HG03442 (cell line): Measurements from ENCODE around the gene SYN1.

Source experiments
- ATAC-seq: cut with Tn5 transposase; IDR thresholded peaks from one replicate; pipeline ENCODE4 v1.9.1; 2021; ENCODE audit warnings: mild to moderate bottlenecking, moderate library complexity; ENCODE audit not compliant: unreplicated experiment

SYN1 gene

GRCh38 chrX:47634871-47635575 is 15.4 kb upstream of the SYN1 start:
- no peak for ATAC-seq

- no peak for ATAC-seq
Observed at GRCh38 chrX:47633689-47634590, 14.3 kb upstream of the SYN1 start.

GRCh38 chrX:47632666-47633065 is 13.0 kb upstream of the SYN1 start:
- ATAC-seq = no peak

- ATAC-seq = no peak
Observed at GRCh38 chrX:47631676-47632075, 12.0 kb upstream of the SYN1 start.

- ATAC-seq = no peak
Observed at GRCh38 chrX:47629419-47630200, 10.0 kb upstream of the SYN1 start, which contains the start of gene CFP. CFP (minus strand) TSS chrX:47629930; CDS start chrX:47629844, 86 bp downstream.

- ATAC-seq = no peak
Observed at GRCh38 chrX:47628982-47629381, 9.3 kb upstream of the SYN1 start.

- no peak for ATAC-seq
Observed at GRCh38 chrX:47625365-47625764, 5.7 kb upstream of the SYN1 start.

- ATAC-seq = no peak
Observed at GRCh38 chrX:47623540-47624027, 3.9 kb upstream of the SYN1 start.

- ATAC-seq = no peak
Observed at GRCh38 chrX:47621851-47622250, 2.2 kb upstream of the SYN1 start.

GRCh38 chrX:47620303-47620685 is 637 bp upstream of the SYN1 start:
- ATAC-seq = no peak

- ATAC-seq = no peak
Observed at GRCh38 chrX:47618923-47619485, 653 bp downstream of the SYN1 start.

GRCh38 chrX:47614618-47615017 is 5.0 kb downstream of the SYN1 start:
- no peak for ATAC-seq

GRCh38 chrX:47613082-47613481 is 6.6 kb downstream of the SYN1 start:
- ATAC-seq = no peak

- ATAC-seq = no peak
Observed at GRCh38 chrX:47612418-47612817, 7.2 kb downstream of the SYN1 start.

- no peak for ATAC-seq
Observed at GRCh38 chrX:47611926-47612325, 7.7 kb downstream of the SYN1 start.

GRCh38 chrX:47611489-47611888 is 8.2 kb downstream of the SYN1 start:
- ATAC-seq = no peak

- ATAC-seq = no peak
Observed at GRCh38 chrX:47610511-47610910, 9.1 kb downstream of the SYN1 start.

- no peak for ATAC-seq
Observed at GRCh38 chrX:47608130-47608810, 11.4 kb downstream of the SYN1 start.

GRCh38 chrX:47607091-47607490 is 12.6 kb downstream of the SYN1 start:
- no peak for ATAC-seq

- no peak for ATAC-seq
Observed at GRCh38 chrX:47605024-47605423, 14.6 kb downstream of the SYN1 start.
